ENCODE data around the gene SCLT1.
A peak's percentile ranks its signal among the peaks of the same experiment; 100 is the strongest.

SCLT1 gene

GRCh38 chr4:128904821-128905220 lies 188.5 kb downstream of the SCLT1 start:
- H3K27ac ChIP-seq (ENCODE audit: low read depth, low read length), result no peak overlapping the region
- H3K4me2 ChIP-seq (ENCODE audit: low read length), result no peak overlapping the region
- H3K4me3 ChIP-seq (ENCODE audit: low read depth, low read length), result no peak overlapping the region
- no peak overlapping the region for H2AFZ ChIP-seq (ENCODE audit: insufficient read depth, low read length, poor library complexity)
- H3K14ac ChIP-seq (ENCODE audit: low read length), result no peak overlapping the region
- H3K4ac ChIP-seq (ENCODE audit: low read depth, low read length), result no peak overlapping the region
- no CpG with 5 or more reads among the region's 3 CpGs for WGBS (ENCODE audit: extremely low coverage, insufficient coverage, insufficient read length)
- no peak overlapping the region for H4K12ac ChIP-seq (ENCODE audit: low read depth, low read length)
- H3K27me3 ChIP-seq (ENCODE audit: insufficient read depth, low read length), result no peaks in the 10 kb centered on the region
- H3K18ac ChIP-seq (ENCODE audit: low read length), result no peak overlapping the region
- no peak overlapping the region for H2BK12ac ChIP-seq (ENCODE audit: low read length)
- no peak overlapping the region for H4K91ac ChIP-seq (ENCODE audit: low read depth, low read length)
- H2BK120ac ChIP-seq (ENCODE audit: insufficient read depth, low read length, poor library complexity), result no peak overlapping the region
- no peak for DNase-seq
- no peak overlapping the region for H3K23ac ChIP-seq (ENCODE audit: low read length)
- H4K8ac ChIP-seq (ENCODE audit: low read depth, low read length), result no peak overlapping the region
- no peak overlapping the region for H3K9ac ChIP-seq (ENCODE audit: low read length)
- H2AK5ac ChIP-seq (ENCODE audit: low read length), result no peak overlapping the region
- no peaks in the 10 kb centered on the region for H3K9me3 ChIP-seq (ENCODE audit: insufficient read depth, low read depth, low read length)
- no peaks in the 10 kb centered on the region for H3K36me3 ChIP-seq (ENCODE audit: control insufficient read depth in 1 of 2, insufficient read depth in 2 of 2, low read length in 2 of 2)
- no peaks in the 10 kb centered on the region for H3K4me1 ChIP-seq (ENCODE audit: control insufficient read depth in 1 of 2, insufficient read depth in 2 of 2, low read length in 2 of 2)
- H3K79me2 ChIP-seq (ENCODE audit: control insufficient read depth, insufficient read depth, low read length, poor library complexity), result no peaks in the 10 kb centered on the region
- H2BK5ac ChIP-seq (ENCODE audit: low read depth, low read length, poor library complexity), result no peak overlapping the region
- H3K79me1 ChIP-seq (ENCODE audit: low read length), result no peaks in the 10 kb centered on the region

GRCh38 chr4:128880662-128881061 lies 212.7 kb downstream of the SCLT1 start:
- no peaks in the 10 kb centered on the region for H3K36me3 ChIP-seq (ENCODE audit: control insufficient read depth in 1 of 2, insufficient read depth in 2 of 2, low read length in 2 of 2)

DNA sequence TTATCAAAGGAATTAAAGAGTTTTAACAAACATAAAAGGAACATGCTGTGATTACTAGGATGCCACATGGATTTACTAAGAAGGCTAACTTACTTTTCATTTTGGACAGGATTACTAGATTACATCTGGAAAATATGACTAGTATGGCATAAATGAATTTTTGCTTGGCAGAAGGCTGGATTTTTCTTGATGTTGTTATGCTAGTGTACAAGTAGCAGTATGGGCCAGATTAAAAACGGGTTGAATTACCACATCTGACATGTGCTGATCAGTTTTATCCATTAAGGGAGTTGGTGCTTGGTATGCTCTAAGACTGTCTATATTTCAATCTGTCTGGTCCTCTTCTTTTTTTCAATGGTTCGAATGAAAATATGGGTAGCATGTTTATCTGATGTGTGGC lies 213.4 kb downstream of the SCLT1 start:
- Histone ChIP-seq H3K79me1 (ENCODE audit: low read length) (no peaks in the 10 kb centered on the region), H3K4me2 (ENCODE audit: low read length) (no peak overlapping the region), H2AK5ac (ENCODE audit: low read length) (no peak overlapping the region), H3K9me3 (ENCODE audit: insufficient read depth, low read depth, low read length) (no peaks in the 10 kb centered on the region), H2BK12ac (ENCODE audit: low read length) (no peak overlapping the region), H3K79me2 (ENCODE audit: control insufficient read depth, insufficient read depth, low read length, poor library complexity) (no peaks in the 10 kb centered on the region), H4K91ac (ENCODE audit: low read depth, low read length) (no peak overlapping the region), H3K23ac (ENCODE audit: low read length) (no peak overlapping the region), H3K27ac (ENCODE audit: low read depth, low read length) (no peak overlapping the region), H4K12ac (ENCODE audit: low read depth, low read length) (no peak overlapping the region), H3K18ac (ENCODE audit: low read length) (no peak overlapping the region), H3K4ac (ENCODE audit: low read depth, low read length) (no peak overlapping the region), H3K14ac (ENCODE audit: low read length) (no peak overlapping the region), H3K4me3 (ENCODE audit: low read depth, low read length) (no peak overlapping the region), H2BK120ac (ENCODE audit: insufficient read depth, low read length, poor library complexity) (no peak overlapping the region), H3K36me3 (ENCODE audit: control insufficient read depth in 1 of 2, insufficient read depth in 2 of 2, low read length in 2 of 2) (no peaks in the 10 kb centered on the region), H3K27me3 (ENCODE audit: insufficient read depth, low read length) (no peaks in the 10 kb centered on the region), H3K4me1 (ENCODE audit: control insufficient read depth in 1 of 2, insufficient read depth in 2 of 2, low read length in 2 of 2) (no peaks in the 10 kb centered on the region), H2BK5ac (ENCODE audit: low read depth, low read length, poor library complexity) (no peak overlapping the region), H2AFZ (ENCODE audit: insufficient read depth, low read length, poor library complexity) (no peak overlapping the region), H4K8ac (ENCODE audit: low read depth, low read length) (no peak overlapping the region), H3K9ac (ENCODE audit: low read length) (no peak overlapping the region)
- no peak for DNase-seq
- no CpG with 5 or more reads among the region's 2 CpGs for WGBS (ENCODE audit: extremely low coverage, insufficient coverage, insufficient read length)

More at GRCh38 chr4:128880662-128881061, 212.7 kb downstream of the SCLT1 start:
- Histone ChIP-seq H3K4me3 (ENCODE audit: low read depth, low read length) (no peak overlapping the region), H3K4me1 (ENCODE audit: control insufficient read depth in 1 of 2, insufficient read depth in 2 of 2, low read length in 2 of 2) (no peaks in the 10 kb centered on the region), H3K14ac (ENCODE audit: low read length) (no peak overlapping the region), H3K18ac (ENCODE audit: low read length) (no peak overlapping the region), H4K91ac (ENCODE audit: low read depth, low read length) (no peak overlapping the region), H2BK12ac (ENCODE audit: low read length) (no peak overlapping the region), H2AK5ac (ENCODE audit: low read length) (no peak overlapping the region), H3K23ac (ENCODE audit: low read length) (no peak overlapping the region), H3K27ac (ENCODE audit: low read depth, low read length) (no peak overlapping the region), H2BK120ac (ENCODE audit: insufficient read depth, low read length, poor library complexity) (no peak overlapping the region), H2AFZ (ENCODE audit: insufficient read depth, low read length, poor library complexity) (no peak overlapping the region), H4K8ac (ENCODE audit: low read depth, low read length) (no peak overlapping the region), H3K79me1 (ENCODE audit: low read length) (no peaks in the 10 kb centered on the region), H3K79me2 (ENCODE audit: control insufficient read depth, insufficient read depth, low read length, poor library complexity) (no peaks in the 10 kb centered on the region), H3K9me3 (ENCODE audit: insufficient read depth, low read depth, low read length) (no peaks in the 10 kb centered on the region), H3K4me2 (ENCODE audit: low read length) (no peak overlapping the region), H2BK5ac (ENCODE audit: low read depth, low read length, poor library complexity) (no peak overlapping the region), H3K27me3 (ENCODE audit: insufficient read depth, low read length) (no peaks in the 10 kb centered on the region), H3K9ac (ENCODE audit: low read length) (no peak overlapping the region), H4K12ac (ENCODE audit: low read depth, low read length) (no peak overlapping the region), H3K4ac (ENCODE audit: low read depth, low read length) (no peak overlapping the region)
- WGBS (ENCODE audit: extremely low coverage, insufficient coverage, insufficient read length), result no CpG with 5 or more reads among the region's 4 CpGs
- DNase-seq, result no peak

GRCh38 chr4:128879283-128879682 lies 214.1 kb downstream of the SCLT1 start:
- no peak overlapping the region for H4K91ac ChIP-seq (ENCODE audit: low read depth, low read length)
- H2BK12ac ChIP-seq (ENCODE audit: low read length), result no peak overlapping the region
- H3K4ac ChIP-seq (ENCODE audit: low read depth, low read length), result no peak overlapping the region
- no CpG with 5 or more reads among the region's 2 CpGs for WGBS (ENCODE audit: extremely low coverage, insufficient coverage, insufficient read length)
- no peak overlapping the region for H2AK5ac ChIP-seq (ENCODE audit: low read length)
- H3K23ac ChIP-seq (ENCODE audit: low read length), result peak overlapping the region; percentile 89
- H3K79me1 ChIP-seq (ENCODE audit: low read length), result no peaks in the 10 kb centered on the region
- no peaks in the 10 kb centered on the region for H3K79me2 ChIP-seq (ENCODE audit: control insufficient read depth, insufficient read depth, low read length, poor library complexity)
- H2BK5ac ChIP-seq (ENCODE audit: low read depth, low read length, poor library complexity), result no peak overlapping the region
- no peak overlapping the region for H3K4me3 ChIP-seq (ENCODE audit: low read depth, low read length)
- no peak overlapping the region for H4K12ac ChIP-seq (ENCODE audit: low read depth, low read length)
- H3K4me2 ChIP-seq (ENCODE audit: low read length), result no peak overlapping the region
- H4K8ac ChIP-seq (ENCODE audit: low read depth, low read length), result no peak overlapping the region
- no peak overlapping the region for H2BK120ac ChIP-seq (ENCODE audit: insufficient read depth, low read length, poor library complexity)
- H3K14ac ChIP-seq (ENCODE audit: low read length), result no peak overlapping the region
- H3K27me3 ChIP-seq (ENCODE audit: insufficient read depth, low read length), result no peaks in the 10 kb centered on the region
- no peak for DNase-seq
- no peaks in the 10 kb centered on the region for H3K4me1 ChIP-seq (ENCODE audit: control insufficient read depth in 1 of 2, insufficient read depth in 2 of 2, low read length in 2 of 2)
- no peak overlapping the region for H2AFZ ChIP-seq (ENCODE audit: insufficient read depth, low read length, poor library complexity)
- H3K9ac ChIP-seq (ENCODE audit: low read length), result no peak overlapping the region
- no peaks in the 10 kb centered on the region for H3K9me3 ChIP-seq (ENCODE audit: insufficient read depth, low read depth, low read length)
- no peak overlapping the region for H3K18ac ChIP-seq (ENCODE audit: low read length)
- no peaks in the 10 kb centered on the region for H3K36me3 ChIP-seq (ENCODE audit: control insufficient read depth in 1 of 2, insufficient read depth in 2 of 2, low read length in 2 of 2)
- H3K27ac ChIP-seq (ENCODE audit: low read depth, low read length), result no peak overlapping the region

Measured in trophoblast cell (in vitro differentiated cells and primary cell).